Bronchial epithelial cell (primary cell): ENCODE data around the gene PAK3. TPM values are rescaled to one million over a fixed set of nuclear protein-coding genes. Genes with fewer than 3 reads are reported as not detected.

Experiments used
- DNase-seq: peaks from one replicate; pipeline ENCODE4 v3.0.0-alpha.2; 2010; ENCODE audit warnings: low read depth
- FAIRE-seq: peaks from 2 replicates; lab custom pipeline; 2011; peaks lifted over from hg19 to GRCh38; lab: Jason Lieb, UNC
- H3K27me3 ChIP-seq: 2 replicates; pipeline ENCODE4 v1.5.1; 2011; ENCODE audit warnings: low read length; ENCODE audit not compliant: control insufficient read depth, insufficient read depth
- H3K36me3 ChIP-seq: 2 replicates; pipeline ENCODE4 v1.5.1; 2011; ENCODE audit warnings: low read length; ENCODE audit not compliant: control insufficient read depth, insufficient read depth
- H3K4me3 ChIP-seq: 2 replicates; pipeline ENCODE4 v1.5.1; 2011; ENCODE audit warnings: mild to moderate bottlenecking, low read depth, low read length, control low read depth
- CTCF ChIP-seq: IDR thresholded peaks from 2 replicates; pipeline ENCODE4 v1.5.1; 2011; ENCODE audit warnings: mild to moderate bottlenecking, moderate library complexity, low read length, control low read depth, inconsistent platforms; ENCODE audit not compliant: insufficient read depth, severe bottlenecking
- total RNA-seq: library from RNA; depleted of rRNA; stranded (reverse); fragments of >200 nt; gene quantifications from 2 replicates; pipeline ENCODE4 v1.2.1, GENCODE V29; 2014

The PAK3 gene
- total RNA-seq, 1 donor from 2014 or later: under 0.01 TPM

- TF ChIP-seq CTCF: no peak
- Histone ChIP-seq H3K36me3 (no peaks in the 10 kb centered on the region), H3K27me3 (no peaks in the 10 kb centered on the region), H3K4me3 (no peak overlapping the region)
- DNase-seq: no peak
- FAIRE-seq: no peak
These were observed 71.3 kb downstream of the PAK3 start for GRCh38 chrX:111167334-111167733.

- TF ChIP-seq CTCF: no peak
- FAIRE-seq (no peak), DNase-seq (peak; percentile 20)
- no peaks in the 10 kb centered on the region for H3K36me3 ChIP-seq
- no peak overlapping the region for H3K4me3 ChIP-seq
- no peaks in the 10 kb centered on the region for H3K27me3 ChIP-seq
These were observed 72.3 kb downstream of the PAK3 start for GRCh38 chrX:111168314-111168713.

GRCh38 chrX:111169141-111169540, 73.2 kb downstream of the PAK3 start:
- Histone ChIP-seq H3K4me3 (no peak overlapping the region), H3K36me3 (no peaks in the 10 kb centered on the region), H3K27me3 (no peaks in the 10 kb centered on the region)
- no peak for TF ChIP-seq CTCF
- no peak for FAIRE-seq
- DNase-seq: peak; percentile 28

- DNase-seq: peak; percentile 11
- TF ChIP-seq CTCF: no peak
- FAIRE-seq: no peak
- H3K4me3 ChIP-seq: no peak overlapping the region
- no peaks in the 10 kb centered on the region for H3K27me3 ChIP-seq
- no peaks in the 10 kb centered on the region for H3K36me3 ChIP-seq
These were observed 74.0 kb downstream of the PAK3 start for GRCh38 chrX:111170017-111170416.

GRCh38 chrX:111180750-111181240, 84.8 kb downstream of the PAK3 start:
- FAIRE-seq: no peak
- DNase-seq: no peak
- no peaks in the 10 kb centered on the region for H3K27me3 ChIP-seq

More at GRCh38 chrX:111180750-111181240, 84.8 kb downstream of the PAK3 start:
- Histone ChIP-seq H3K36me3 (no peaks in the 10 kb centered on the region), H3K4me3 (no peak overlapping the region)
- TF ChIP-seq CTCF: no peak
